Activated T-cell treated with anti-CD3 and anti-CD28 coated beads for 24 hours (primary cell): ENCODE results near the gene C11orf71.

ENCODE experiments used
- DNase-seq: peaks from one replicate; pipeline ENCODE4 v3.0.0-alpha.2; 2020; ENCODE audit warnings: low read depth

The C11orf71 gene, protein sequence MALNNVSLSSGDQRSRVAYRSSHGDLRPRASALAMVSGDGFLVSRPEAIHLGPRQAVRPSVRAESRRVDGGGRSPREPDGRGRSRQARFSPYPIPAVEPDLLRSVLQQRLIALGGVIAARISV

DNA sequence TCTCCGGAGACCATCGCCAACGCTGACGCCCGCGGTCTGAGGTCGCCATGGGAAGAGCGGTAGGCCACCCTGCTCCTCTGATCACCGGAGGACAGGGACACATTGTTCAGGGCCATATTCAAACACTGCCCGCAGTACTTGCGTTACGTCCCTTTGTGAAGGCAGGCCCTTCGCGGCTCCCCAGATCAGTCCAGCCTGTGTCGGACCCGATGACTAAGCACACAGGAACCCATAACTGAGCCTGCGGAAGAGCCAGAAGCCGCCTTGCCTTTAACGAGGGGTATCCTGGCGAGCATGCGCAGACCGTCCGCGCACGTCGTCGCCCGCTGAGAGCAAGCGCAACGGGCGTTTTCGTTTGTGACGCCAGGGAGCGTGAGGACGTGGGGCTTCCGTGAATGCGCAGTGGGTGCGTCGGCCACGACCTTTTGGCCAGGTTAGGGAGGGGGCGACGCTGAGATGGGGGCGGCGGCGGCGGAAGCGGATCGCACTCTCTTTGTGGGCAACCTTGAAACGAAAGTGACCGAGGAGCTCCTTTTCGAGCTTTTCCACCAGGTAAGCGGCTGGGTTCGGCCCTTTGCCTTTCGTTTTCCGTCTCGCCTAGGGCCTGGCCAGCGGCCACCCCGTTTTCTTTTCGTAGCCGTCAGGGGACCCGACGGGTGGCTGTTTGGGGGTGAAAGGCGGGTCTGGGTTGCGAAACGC, at the start of gene C11orf71, which contains the start of gene RBM7:
Gene C11orf71, minus strand, starts transcription at position 296 of the 699 bp plus-strand sequence. Its CDS starts 180 bp downstream, at position 116.
Gene RBM7, plus strand, starts transcription at position 451 of the 699 bp plus-strand sequence. Its CDS starts 6 bp downstream, at position 457.
- DNase-seq, result peak; percentile 98

DNA sequence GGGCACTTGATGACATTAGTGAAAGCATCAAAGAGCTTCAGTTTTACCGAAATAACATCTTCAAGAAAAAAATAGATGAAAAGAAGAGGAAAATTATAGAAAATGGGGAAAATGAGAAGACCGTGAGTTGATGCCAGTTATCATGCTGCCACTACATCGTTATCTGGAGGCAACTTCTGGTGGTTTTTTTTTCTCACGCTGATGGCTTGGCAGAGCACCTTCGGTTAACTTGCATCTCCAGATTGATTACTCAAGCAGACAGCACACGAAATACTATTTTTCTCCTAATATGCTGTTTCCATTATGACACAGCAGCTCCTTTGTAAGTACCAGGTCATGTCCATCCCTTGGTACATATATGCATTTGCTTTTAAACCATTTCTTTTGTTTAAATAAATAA, 49.5 kb upstream of the C11orf71 start:
- DNase-seq, result no peak

DNA sequence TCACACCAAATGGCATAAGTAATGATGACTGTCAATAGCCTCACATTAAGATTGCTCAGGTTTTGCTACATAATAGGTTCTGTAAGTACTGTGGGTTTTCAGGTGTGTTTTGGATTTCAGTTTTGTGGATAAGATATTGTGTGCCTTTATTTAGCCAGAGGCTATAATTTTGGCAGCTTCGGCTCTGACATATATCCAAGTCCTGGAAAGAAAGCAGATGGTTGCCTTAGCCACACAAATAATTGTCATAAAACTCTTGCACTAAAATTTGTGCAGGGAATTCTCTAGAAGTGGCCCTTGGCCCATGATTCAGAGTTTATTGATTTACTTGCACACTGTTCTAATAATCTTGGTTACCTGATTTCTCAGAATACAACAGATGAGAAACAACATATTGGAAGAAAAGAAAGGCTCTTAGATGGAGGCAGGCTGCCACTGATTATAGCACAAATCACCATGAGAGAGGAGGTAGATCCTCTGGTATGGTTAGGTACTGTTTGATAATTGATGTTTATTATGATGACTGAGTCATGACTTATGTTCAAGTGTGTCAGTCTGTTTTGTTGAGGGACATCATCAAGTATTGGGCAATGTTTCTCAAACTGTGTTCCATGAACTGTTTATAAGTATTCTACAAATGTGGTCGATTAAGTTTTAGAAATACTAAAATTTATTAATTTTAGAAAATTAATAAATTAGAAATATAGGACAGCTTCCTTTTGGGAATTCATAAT, 48.6 kb upstream of the C11orf71 start:
- DNase-seq, result no peak

DNA sequence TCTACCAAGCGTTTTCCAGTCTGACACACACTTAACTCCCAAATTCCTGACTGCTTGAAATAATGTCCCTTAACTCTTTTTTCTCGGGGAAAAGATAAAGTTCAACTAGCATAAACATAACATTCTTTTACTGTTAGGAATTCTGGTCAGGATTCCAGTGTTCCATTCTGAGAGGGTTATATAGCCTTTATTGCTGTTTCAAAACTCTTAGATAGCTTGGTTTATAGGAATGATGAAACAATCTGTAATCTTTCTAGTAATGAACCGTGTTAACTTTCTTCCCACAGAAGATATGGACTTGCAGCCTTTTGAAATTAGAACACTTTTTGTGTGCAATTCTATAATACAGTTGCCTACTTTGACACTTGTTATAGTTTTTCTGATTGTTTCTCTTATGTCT, 47.6 kb upstream of the C11orf71 start:
- no peak for DNase-seq

DNA sequence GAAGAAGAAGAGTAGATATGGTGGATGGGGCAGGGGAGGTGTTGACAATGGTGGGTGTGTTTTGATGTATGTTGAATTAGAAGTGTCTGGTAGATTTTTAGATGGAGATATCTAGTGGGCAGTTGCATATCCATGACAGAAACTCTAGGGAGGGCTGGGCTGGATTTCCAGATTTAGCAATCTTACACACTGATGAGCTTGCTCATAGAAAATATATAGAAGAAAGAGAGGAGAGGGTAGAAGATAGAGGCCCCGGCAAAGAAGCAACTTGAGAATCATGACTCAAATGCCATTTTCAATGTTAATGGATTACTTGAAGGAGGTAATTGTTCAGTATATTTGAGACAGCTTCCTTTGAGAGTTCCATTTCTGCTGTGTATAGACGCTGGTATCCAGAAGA, 47.1 kb upstream of the C11orf71 start:
- DNase-seq, result no peak

DNA sequence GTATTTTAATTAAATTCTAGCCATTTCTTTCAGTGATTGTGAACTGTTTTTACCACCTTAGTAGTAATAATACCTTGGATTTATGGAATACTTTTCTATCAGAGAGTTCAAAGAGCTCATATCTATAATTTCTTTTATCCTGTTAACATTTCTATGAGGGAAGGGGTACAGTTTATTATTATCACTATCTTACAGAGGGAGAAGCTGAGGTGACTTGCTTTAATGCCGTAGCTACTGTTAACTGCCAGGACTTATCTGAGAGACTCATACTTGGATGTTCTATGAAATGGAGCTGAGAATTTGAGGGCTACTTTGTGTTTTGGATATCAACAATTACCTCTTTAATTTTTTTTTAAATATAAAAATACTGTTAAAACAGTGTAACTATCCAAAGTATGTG, 42.2 kb upstream of the C11orf71 start:
- DNase-seq, result no peak

DNA sequence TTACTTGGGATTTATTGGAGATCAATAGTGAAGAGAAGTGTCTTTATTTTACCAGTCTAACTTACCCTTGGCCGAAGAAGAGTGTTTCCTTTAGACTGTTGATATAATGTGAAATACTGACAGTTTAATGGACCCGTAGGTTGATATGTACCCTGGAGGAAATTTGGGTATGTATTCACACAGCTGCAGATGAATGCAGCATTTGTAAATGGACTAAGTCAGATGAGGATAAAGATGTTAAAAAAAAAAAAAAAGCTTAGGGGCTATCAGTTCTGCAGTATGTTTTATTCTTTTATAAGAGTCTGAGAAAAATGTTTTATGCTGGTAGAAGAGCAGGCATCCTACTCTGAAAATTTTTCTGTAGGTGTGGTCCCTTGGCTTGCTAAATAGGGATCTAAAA, 41.6 kb upstream of the C11orf71 start:
- DNase-seq, result no peak

DNA sequence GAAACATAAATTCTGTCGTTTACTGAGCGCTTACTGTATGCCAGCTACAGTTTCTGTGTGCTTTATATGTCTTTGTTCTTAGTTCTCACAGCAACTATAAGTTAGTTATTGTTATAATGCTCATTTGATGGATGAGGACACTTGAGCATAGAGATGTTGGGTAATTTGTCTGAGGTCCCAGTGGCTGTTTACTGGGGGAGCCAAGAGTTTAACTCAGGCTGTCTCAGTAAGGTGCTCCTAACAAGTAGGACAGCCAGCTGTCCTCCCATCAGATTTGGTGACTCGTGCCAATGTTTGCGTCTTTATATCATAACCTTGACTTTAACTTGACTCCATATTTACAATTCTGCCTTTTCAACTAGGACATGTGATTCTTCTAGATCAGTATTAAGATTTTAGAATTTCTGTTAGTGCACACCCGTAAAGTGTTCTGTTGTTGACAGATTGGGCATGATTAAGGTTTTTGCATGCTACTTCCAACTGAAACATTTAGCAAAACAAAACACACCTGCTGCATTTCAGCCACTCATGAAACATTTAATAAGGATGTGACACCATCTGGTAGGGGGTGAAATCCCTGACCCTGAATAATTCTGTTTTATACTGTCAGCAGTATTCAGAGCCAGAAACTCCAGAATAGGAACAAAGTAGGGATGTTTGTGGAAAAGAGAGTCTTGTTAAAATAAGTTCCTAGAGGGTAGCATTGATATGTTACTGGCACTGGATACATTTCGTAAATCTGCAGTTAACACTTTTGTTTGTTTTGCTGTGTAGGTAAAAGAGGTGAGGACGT, 40.9 kb upstream of the C11orf71 start:
- DNase-seq, result no peak

DNA sequence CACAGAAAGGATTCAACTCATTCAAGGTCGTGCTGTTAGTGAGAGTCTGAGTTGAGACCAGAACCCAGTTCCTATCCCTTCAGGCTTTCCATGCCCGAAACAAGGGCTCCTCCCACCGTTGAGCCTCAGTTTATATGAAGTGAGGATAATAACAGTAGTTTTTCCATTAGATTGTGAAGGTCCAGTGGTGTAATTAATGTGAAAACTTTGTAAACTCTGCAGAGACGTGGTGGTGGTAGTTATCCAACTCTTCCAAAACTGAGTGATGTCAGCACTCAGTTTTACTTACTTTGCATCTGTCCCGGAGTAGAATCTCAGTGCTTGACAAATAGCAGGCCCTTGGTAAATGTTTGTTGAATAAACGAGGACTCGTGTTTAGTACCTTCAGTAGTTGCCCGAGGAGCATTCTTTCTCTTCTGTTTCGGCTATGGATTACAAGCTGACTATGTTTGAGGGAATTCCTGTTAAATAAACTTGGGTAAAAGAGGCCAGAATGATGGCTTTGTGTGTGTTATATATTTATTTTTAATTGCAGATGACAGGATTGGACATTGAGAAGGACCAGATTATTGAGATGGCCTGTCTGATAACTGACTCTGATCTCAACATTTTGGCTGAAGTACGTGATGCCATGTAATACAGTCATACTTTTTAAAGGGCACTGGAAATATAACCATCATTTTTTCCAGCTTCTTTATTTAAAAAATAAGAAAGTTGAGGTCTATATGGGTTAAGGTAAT, 40.0 kb upstream of the C11orf71 start:
- DNase-seq, result no peak

DNA sequence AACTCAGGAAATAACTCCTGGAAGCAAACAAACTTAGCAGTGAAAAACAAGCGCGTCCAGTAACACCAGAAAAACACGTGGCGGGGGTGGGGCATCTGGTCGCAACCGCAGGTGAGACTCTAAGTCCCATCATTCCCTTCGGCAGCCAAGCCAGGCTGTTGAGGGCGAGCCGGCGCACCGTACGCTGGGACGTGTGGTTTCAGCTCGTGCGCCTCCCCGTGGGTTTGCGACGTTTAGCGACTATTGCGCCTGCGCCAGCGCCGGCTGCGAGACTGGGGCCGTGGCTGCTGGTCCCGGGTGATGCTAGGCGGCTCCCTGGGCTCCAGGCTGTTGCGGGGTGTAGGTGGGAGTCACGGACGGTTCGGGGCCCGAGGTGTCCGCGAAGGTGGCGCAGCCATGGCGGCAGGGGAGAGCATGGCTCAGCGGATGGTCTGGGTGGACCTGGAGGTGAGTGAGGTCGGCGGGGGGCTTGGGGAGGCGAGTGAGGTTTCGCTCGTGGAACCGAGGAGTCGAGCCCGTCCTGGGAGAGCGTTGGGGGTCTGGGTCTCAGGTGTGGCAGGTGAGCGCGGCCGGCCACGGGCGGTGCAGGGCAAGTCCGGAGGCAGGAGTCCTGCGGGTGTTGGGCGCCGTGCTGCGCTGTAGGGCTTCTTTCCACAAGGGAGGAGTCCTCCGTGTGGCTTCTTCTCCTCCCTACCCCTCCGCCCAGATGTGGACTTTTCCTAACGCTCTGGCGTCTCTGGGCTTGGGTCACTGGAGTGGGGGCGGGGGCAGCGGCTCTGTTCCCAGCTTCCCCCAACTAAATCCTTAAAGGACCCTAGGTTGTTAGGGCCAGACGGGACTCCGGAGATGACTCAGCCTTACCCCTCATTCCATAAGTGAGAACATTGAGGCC, 39.2 kb upstream of the C11orf71 start, which contains the start of gene REXO2:
Gene REXO2, plus strand, starts transcription at position 239 of the 892 bp plus-strand sequence. Its CDS starts 62 bp downstream, at position 301.
- DNase-seq, result peak; percentile 92

DNA sequence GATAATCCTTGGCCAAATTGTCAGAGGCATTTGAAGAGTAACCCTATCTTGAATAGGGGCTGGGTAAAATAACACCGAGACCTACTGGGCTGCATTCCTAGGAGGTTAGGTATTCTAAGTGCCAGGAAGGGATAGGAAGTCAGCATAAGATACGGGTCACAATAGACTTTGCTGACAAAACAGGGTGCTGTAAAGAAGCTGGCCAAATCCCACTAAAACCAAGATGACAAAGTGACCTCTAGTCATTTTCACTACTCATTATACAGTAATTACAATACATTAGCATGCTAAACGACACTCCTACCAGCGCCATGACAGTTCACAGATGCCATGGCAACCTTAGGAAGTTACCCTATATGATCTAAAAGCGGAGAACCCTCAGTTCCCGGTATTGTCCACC, 38.0 kb upstream of the C11orf71 start:
- DNase-seq, result no peak

DNA sequence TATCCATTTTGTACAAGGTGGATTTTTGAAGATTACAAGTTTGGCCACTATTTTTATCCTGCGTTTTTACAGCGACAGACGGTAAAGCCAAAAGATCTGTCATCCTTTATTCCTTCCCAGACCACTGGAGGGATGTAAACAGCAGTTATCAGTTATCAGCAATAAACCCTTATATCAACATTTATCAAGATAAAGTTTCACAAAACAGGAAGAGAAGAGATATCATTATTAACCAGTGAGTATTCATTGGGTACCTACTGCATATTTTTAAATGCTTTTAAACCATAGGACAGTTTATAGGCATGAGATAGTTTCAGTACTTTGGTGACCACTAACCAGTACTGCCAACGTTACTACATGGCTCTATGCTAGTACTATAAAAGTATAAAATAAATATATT, 33.1 kb upstream of the C11orf71 start:
- no peak for DNase-seq

DNA sequence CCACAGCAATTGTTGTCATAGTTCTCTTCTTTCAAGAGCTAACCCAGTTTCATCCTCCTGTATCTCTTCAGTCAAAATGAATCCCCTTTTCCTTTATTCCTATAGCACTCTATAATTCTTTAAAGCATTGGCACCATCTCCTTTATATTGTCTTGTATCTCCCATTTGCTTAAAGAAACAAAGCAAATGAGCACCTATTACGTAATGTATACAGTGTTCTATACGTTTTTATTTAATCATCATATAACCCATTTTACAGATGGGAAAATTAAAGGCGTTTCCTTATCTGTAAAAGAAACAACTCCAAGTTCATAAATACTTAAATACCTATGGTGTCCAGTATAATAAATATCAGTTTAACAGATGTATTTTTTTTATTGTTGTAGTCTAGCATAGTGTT, 32.6 kb upstream of the C11orf71 start:
- DNase-seq, result no peak

DNA sequence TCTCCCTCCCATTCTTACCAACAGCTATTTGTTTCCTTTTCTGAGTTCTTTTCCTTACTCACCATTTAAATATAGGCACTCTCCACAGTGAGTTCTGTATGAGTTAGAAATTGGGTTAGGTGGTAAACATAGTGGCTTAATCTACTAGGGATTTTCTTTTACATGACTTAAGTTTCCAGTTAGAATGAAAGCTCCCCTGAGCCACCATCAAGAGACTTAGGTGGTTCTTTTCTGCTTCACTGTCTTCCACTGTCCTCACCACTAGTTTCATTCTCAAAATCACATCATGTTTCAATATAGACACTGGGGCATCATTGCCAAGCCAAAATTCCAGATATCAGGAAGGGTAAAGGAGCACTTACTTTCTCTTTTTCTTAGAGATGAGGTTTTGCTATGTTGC, 30.0 kb upstream of the C11orf71 start:
- no peak for DNase-seq

DNA sequence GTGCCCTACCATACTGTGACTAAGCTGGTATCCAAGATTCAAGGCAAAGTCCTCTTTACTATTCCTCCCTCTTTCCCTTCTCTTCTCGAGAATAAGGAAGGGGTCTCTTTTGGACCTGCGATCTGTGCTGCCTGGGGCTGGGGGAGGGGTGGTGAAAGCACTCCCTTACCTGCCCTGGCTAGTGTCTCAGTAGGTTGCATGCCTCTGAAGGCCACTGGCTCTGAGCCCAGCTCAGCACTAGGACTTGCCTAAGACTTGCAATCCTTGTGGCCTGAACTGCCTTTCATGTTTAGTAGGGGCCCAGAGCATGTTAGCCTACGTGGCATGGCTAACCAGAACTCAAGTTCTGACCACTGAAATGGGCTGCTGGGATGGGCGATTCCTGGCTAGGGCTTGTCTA, 26.0 kb upstream of the C11orf71 start:
- no peak for DNase-seq

DNA sequence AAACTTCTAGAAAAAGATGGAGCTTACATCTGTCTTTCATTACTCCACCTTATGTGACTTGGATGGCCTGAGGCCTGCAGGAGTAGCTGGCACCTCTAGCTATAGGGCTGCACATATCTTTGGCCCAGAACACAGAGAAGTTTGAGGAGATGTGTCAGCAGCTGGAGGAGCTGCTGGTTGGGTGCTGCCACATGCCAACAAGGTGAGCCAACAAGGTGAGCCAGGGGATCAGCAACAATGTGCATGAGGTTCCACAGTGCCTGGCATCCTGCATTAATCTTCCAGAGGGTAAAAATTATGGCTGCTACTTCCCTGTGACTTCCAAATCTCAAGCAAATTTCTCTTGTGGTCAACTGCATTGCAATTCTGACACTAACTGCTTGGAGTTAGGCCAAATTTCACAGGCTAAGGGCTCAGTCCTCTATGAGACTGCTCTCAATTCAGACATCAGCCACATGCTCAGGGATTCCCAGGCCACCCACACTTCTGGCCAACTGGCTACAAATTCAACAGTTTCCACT, 16.2 kb upstream of the C11orf71 start:
- no peak for DNase-seq

DNA sequence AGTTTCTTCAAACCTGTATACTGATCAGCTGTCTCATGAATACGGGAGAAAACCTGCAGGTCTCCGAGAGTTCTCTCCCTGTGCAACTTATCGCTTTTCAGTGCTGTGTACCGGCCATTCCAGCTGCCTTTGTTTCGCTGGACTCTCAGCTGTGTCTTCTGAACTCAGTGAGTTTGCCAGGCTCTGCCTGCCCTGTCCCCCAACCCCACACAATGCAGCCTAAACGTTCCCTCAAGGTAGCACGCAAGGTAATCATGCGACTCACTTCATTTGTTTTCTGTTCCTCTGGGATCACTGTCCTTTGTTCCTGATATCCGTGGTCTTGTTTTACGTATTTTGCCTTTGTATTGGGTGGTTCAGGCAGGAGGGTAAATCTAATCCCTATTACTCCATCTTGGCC, 13.6 kb upstream of the C11orf71 start:
- DNase-seq, result no peak

DNA sequence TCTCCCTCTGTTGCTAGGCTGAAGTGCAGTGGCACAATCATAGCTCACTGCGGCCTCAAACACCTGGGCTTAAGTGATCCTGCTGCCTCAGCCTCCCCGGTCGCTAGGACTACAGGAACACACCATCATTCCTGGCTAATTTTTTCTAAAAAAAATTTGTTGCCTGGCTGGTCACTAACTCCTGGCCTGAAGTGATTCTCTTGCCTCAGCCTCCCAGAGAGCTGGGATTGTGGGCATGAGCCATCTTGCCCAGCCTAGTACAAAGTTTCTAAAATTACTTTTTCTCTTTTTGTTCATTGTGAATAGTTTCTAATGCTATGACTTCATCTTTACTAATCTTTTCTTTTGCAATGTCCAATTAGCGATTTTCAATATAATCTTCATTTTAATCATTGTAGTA, 12.6 kb upstream of the C11orf71 start:
- no peak for DNase-seq

DNA sequence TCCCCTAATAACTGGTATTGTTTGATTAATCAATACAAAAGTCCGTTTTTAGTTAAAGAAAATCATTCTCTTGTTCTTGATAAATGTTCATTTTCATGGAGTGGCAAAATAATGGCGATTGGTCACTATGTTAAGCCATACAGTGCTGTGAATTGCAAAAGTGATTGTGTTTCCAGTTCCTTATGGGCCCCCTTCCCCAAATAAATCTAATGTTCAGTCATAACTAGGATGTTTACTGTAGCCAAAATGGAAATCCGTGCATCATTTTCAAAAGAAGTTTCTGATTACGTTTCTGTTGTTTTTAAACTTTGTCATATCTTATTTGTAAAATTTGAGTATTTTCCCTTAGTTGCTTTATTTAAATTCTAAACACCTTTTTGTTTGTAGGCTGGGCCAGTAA, 1.0 kb upstream of the C11orf71 start:
- no peak for DNase-seq

DNA sequence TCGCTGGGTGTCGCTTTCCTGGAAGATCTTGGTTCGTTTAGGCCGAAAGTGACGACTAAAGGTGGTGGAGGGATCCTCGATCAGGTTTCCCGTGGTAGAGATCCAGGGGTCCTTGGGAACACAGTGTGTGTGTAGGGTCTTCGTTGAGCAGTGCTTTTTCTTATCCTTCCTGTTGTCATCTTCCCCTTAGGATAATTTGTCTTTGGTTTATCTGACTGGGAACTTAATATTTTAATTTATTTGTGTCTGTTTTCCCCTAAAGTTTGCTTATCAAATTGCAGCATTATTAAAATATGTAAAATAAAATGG, 558 bp upstream of the C11orf71 start:
- DNase-seq, result no peak
